GM21737 (cell line): Measurements from ENCODE around the gene HCFC1.
A peak's percentile ranks its signal among the peaks of the same experiment; 100 is the strongest.

Experiments used
- ATAC-seq: cut with Tn5 transposase; IDR thresholded peaks from one replicate; pipeline ENCODE4 v1.9.1; 2021; ENCODE audit warnings: mild to moderate bottlenecking, moderate library complexity; ENCODE audit not compliant: unreplicated experiment

The HCFC1 gene

GRCh38 chrX:153971450-153972367 is at the start of gene HCFC1:
HCFC1 (minus strand) TSS chrX:153971818; CDS start chrX:153970840, 978 bp downstream.
- ATAC-seq = peak; percentile 30

GRCh38 chrX:154021131-154021611 is 49.6 kb upstream of the HCFC1 start:
- no peak for ATAC-seq

- no peak for ATAC-seq
Measured at GRCh38 chrX:154020536-154021115, 49.0 kb upstream of the HCFC1 start.

GRCh38 chrX:154019633-154020528 is 48.3 kb upstream of the HCFC1 start, which contains the start of gene IRAK1:
IRAK1 (minus strand) TSS chrX:154019902; CDS start chrX:154019812, 90 bp downstream.
- peak; percentile 57 for ATAC-seq

GRCh38 chrX:154019061-154019621 is 47.5 kb upstream of the HCFC1 start:
- ATAC-seq = peak; percentile 15

- no peak for ATAC-seq
Measured at GRCh38 chrX:154018518-154019060, 47.0 kb upstream of the HCFC1 start.

GRCh38 chrX:154017766-154018517 is 46.3 kb upstream of the HCFC1 start:
- ATAC-seq = no peak

GRCh38 chrX:154016366-154017076 is 44.9 kb upstream of the HCFC1 start:
- ATAC-seq = no peak

- no peak for ATAC-seq
Measured at GRCh38 chrX:154015581-154016264, 44.1 kb upstream of the HCFC1 start.

- no peak for ATAC-seq
Measured at GRCh38 chrX:154014429-154015380, 43.1 kb upstream of the HCFC1 start.

- no peak for ATAC-seq
Measured at GRCh38 chrX:154013614-154014360, 42.2 kb upstream of the HCFC1 start.

- ATAC-seq = no peak
Measured at GRCh38 chrX:154013001-154013421, 41.4 kb upstream of the HCFC1 start.

- ATAC-seq = no peak
Measured at GRCh38 chrX:154012336-154012991, 40.8 kb upstream of the HCFC1 start.

GRCh38 chrX:154011376-154012335 is 40.0 kb upstream of the HCFC1 start:
- no peak for ATAC-seq
